A673 (cell line): Measurements from ENCODE around the gene PHF2. TPM values are rescaled to one million over a fixed set of nuclear protein-coding genes. Genes with fewer than 3 reads are reported as not detected.
A peak's percentile ranks its signal among the peaks of the same experiment; 100 is the strongest.

Experiments used
- BruUV-seq: library from RNA; stranded (reverse); fragments of 400-500 nt; replicated peaks from 2 replicates; lab custom pipeline; 2021; lab: Mats Ljungman, UMichigan
- CTCF ChIA-PET: fragments of 300-600 bp; sonication (Branson Sonifier 250); formaldehyde crosslinking; loops from one replicate; lab custom pipeline; 2022; ENCODE audit warnings: antibody characterized with exemption; lab: Charles Lee
- POLR2A ChIA-PET: fragments of 300-600 bp; sonication (Branson Sonifier 250); formaldehyde crosslinking; loops from one replicate; lab custom pipeline; 2022; ENCODE audit warnings: antibody characterized with exemption; ENCODE audit not compliant: low non-redundant PET; lab: Charles Lee
- DNase-seq: peaks from one replicate; pipeline ENCODE4 v3.0.0-alpha.2; 2015; ENCODE audit warnings: low spot score
- H3K27ac ChIP-seq: fragments of 200-600 bp; sonication (generic); 2 replicates; pipeline ENCODE4 v1.5.1; 2016; ENCODE audit warnings: mixed run types, low read depth, mild to moderate bottlenecking, mixed read lengths, antibody characterized with exemption, low read length; ENCODE audit not compliant: poor library complexity, severe bottlenecking
- H3K27me3 ChIP-seq: fragments of 200-600 bp; sonication (generic); replicated peaks from 2 replicates; pipeline ENCODE4 v1.6.1; 2017; ENCODE audit warnings: mixed run types, low read depth, mild to moderate bottlenecking, mixed read lengths, antibody characterized with exemption, low read length; ENCODE audit not compliant: insufficient read depth, poor library complexity
- H3K36me3 ChIP-seq: fragments of 200-600 bp; sonication (generic); 2 replicates; pipeline ENCODE4 v1.6.1; 2016; ENCODE audit warnings: mixed run types, mild to moderate bottlenecking, mixed read lengths, antibody characterized with exemption, low read length; ENCODE audit not compliant: insufficient read depth, poor library complexity, severe bottlenecking
- H3K4me1 ChIP-seq: fragments of 200-600 bp; sonication (generic); 2 replicates; pipeline ENCODE4 v1.6.1; 2017; ENCODE audit warnings: mixed run types, mild to moderate bottlenecking, mixed read lengths, antibody characterized with exemption, low read length; ENCODE audit not compliant: insufficient read depth, poor library complexity, severe bottlenecking
- H3K4me3 ChIP-seq: fragments of 200-600 bp; sonication (generic); 2 replicates; pipeline ENCODE4 v1.5.1; 2016; ENCODE audit warnings: low read depth, mixed run types, mild to moderate bottlenecking, mixed read lengths, low read length; ENCODE audit not compliant: poor library complexity, severe bottlenecking
- H3K9me3 ChIP-seq: fragments of 200-600 bp; sonication (generic); 2 replicates; pipeline ENCODE4 v1.6.1; 2016; ENCODE audit warnings: mixed run types, low read depth, mild to moderate bottlenecking, mixed read lengths, antibody characterized with exemption, low read length; ENCODE audit not compliant: poor library complexity, severe bottlenecking
- CTCF ChIP-seq: fragments of 300-800, 200-600 bp; sonication (generic); conservative IDR thresholded peaks from 2 replicates; pipeline ENCODE4 v1.5.1; 2017; ENCODE audit warnings: low read depth, mild to moderate bottlenecking, antibody characterized with exemption, low read length, moderate library complexity, mixed read lengths
- EZH2 ChIP-seq: fragments of 200-600 bp; sonication (generic); IDR thresholded peaks from 2 replicates; pipeline ENCODE4 v1.6.1; 2017; ENCODE audit warnings: borderline replicate concordance, low read depth, mild to moderate bottlenecking, mixed read lengths, antibody characterized with exemption, low read length; ENCODE audit not compliant: poor library complexity, severe bottlenecking
- intact Hi-C: fragments of 100-400 bp; cut with micrococcal nuclease; formaldehyde crosslinking; loops from one replicate; pipeline ENCODE4 v1.10.0; 2022; ENCODE audit not compliant: unreplicated experiment
- total RNA-seq: library from RNA; stranded (reverse); gene quantifications from 2 replicates; pipeline ENCODE4 v1.2.3, GENCODE V29; 2021

The PHF2 gene
- total RNA-seq, 1 experiment from 2014 or later: 32.7 TPM

DNA sequence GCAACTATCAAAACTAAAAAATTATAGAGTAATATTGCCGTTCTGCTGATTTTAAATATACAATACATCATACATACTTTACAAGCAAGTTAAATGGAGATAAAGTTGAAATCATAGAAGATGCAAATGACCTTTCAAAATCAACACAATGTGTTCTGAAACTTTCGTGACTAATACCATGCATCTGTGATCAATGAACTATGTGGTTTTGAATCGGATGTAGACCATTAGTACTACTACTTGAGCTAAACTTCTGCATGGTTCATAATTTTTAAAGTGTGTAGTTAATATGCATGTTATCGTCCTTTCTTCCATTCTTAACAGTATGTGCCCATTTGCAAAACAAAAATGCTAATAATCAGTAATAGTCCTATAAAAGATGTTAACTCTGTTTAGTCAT, 11.3 kb upstream of the PHF2 start:
- ChIA-PET POLR2A (no interaction called here), CTCF (interaction anchor here (1.8 kb wide), 1 partner anchor 111 kb away, joined by 9 read pairs; the partner anchor contains the start of gene FAM120AOS)
- BruUV-seq: no TSS peak
- DNase-seq: no peak
- H3K27ac ChIP-seq: no peak overlapping the region
- no peaks in the 10 kb centered on the region for H3K9me3 ChIP-seq
- H3K27me3 ChIP-seq: no peaks in the 10 kb centered on the region
- no peak for TF ChIP-seq CTCF
- TF ChIP-seq EZH2: no peak
- no peak overlapping the region for H3K4me3 ChIP-seq
- intact Hi-C loops: loop anchor here (5.0 to 10.0 kb wide), 3 partner anchors 113 to 610 kb away; partner anchors contain the start of genes FAM120A and FAM120AOS
- H3K36me3 ChIP-seq: peaks cover 35% of the 10 kb centered on the region
- peaks cover 3% of the 10 kb centered on the region for H3K4me1 ChIP-seq

- Histone ChIP-seq H3K4me1 (peaks cover 3% of the 10 kb centered on the region), H3K36me3 (peaks cover 25% of the 10 kb centered on the region), H3K27me3 (no peaks in the 10 kb centered on the region), H3K9me3 (peaks cover 6% of the 10 kb centered on the region), H3K27ac (peak overlapping the region; percentile 95), H3K4me3 (peak overlapping the region; percentile 59)
- peak; percentile 98 for DNase-seq
- ChIA-PET CTCF (interaction anchor here (0.6 to 1.8 kb wide), 9 partner anchors 9 to 563 kb away, joined by 3 to 9 read pairs (median 4); partner anchors contain the start of gene FAM120AOS), POLR2A (interaction anchor here (0.6 kb wide), 1 partner anchor 475 kb away, joined by 4 read pairs; no protein-coding TSS in a partner anchor)
- TF ChIP-seq CTCF (peak; percentile 93), EZH2 (no peak)
- intact Hi-C loops: loop anchor here (5.0 to 10.0 kb wide), 3 partner anchors 114 to 612 kb away; partner anchors contain the start of genes FAM120A and FAM120AOS
- TSS peak; percentile 68 for BruUV-seq
Measured at GRCh38 chr9:93566408-93567270, 9.7 kb upstream of the PHF2 start.

DNA sequence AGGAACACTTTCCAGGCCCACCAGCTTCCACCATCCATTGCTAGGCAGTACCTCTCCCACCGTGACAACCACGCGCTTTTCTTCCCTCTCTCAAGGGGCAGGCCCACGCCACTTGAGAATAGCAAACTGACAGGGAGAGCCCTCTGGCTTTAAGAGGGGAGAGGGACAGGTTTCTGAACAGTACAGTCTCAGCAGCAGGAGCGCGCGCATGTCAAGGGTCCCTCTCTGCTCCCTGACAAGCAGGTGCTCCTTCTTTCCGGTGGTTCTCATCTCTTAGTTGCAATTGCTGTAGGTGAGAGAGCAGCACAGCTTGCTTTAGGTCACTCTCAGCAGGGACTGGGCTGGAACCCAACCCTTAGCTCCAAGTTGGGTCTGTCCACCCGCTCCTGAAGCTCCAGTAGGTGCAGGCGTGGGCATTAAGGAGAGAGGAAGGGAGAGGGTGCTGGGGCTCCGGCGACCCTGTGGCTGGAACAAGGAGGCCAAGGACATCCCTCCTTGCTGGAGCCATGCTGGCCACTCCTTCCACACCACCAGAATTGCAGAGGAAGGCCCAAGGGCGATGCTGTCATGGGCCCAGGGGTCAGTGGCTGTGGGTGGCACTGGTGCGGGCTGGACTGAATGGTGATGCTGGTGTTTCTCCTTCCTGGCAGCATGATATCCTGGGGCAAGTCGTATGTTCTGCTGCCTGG, 9.0 kb upstream of the PHF2 start:
- Histone ChIP-seq H3K4me1 (peaks cover 3% of the 10 kb centered on the region), H3K36me3 (peaks cover 18% of the 10 kb centered on the region), H3K27me3 (no peaks in the 10 kb centered on the region), H3K4me3 (peak overlapping the region; percentile 59), H3K9me3 (peaks cover 6% of the 10 kb centered on the region), H3K27ac (peak overlapping the region; percentile 95)
- ChIA-PET CTCF (no interaction called here), POLR2A (no interaction called here)
- no TSS peak for BruUV-seq
- intact Hi-C loops: loop anchor here (5.0 to 10.0 kb wide), 3 partner anchors 115 to 613 kb away; partner anchors contain the start of genes FAM120A and FAM120AOS
- DNase-seq: no peak
- TF ChIP-seq CTCF (no peak), EZH2 (no peak)
